A204.1 (cell line): ENCODE results near the gene AGTR1.
"Not testable (repeated sequence)": the region's sequence is repeated elsewhere in the genome, so short reads cannot be mapped to it uniquely, and the experiment has no call there.

Source experiments
- FAIRE-seq: peaks from 2 replicates; lab custom pipeline; 2012; peaks lifted over from hg19 to GRCh38; lab: Jason Lieb, UNC

AGTR1 gene

DNA sequence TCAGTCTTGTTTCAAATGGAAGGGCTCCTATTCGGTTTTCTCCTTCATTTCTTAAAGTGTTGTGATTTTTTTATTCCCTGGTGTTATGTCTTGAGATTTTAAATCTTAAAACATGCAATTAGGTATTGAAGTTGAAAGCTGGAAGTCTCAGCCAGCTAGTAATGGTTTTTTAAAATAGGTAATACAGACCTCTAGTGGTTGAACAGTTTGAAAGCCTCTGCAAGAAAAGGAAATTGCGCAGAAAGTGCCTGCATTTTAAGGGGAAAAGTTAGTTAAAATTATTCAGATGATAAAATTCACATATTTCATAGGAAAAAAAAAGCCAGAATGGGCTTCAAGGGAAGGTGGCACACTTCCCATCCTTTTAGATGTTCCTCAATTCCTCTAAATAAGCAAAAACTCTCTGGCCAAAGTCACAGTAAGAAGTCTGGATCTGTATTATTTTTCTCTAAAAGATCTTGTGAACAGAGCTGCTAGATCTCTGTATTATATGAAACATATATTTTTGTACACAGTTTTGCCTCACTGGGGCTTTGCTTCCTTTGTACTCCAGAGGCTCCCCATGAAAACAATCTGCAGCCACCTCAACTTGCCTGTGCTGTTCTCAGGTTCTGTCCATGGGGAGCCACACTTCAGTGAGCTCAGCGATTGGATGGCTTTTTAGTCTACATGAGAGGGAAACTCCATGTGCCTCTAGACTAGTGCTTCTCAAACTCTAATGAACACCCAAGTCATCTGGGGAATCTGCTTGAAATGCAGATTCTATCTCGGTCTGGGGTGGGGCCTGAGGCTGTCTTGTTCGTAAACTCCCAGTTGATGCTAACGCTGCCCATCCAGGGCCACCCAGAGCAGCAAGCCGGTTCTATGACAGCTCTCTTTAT, 21.5 kb downstream of the AGTR1 start:
- FAIRE-seq: peak; percentile 34

GRCh38 chr3:148720873-148721272, 23.2 kb downstream of the AGTR1 start:
- FAIRE-seq: no peak

GRCh38 chr3:148723631-148724030, 25.9 kb downstream of the AGTR1 start:
- no peak for FAIRE-seq

- FAIRE-seq: no peak
These were observed 29.5 kb downstream of the AGTR1 start for GRCh38 chr3:148727231-148727630.

DNA sequence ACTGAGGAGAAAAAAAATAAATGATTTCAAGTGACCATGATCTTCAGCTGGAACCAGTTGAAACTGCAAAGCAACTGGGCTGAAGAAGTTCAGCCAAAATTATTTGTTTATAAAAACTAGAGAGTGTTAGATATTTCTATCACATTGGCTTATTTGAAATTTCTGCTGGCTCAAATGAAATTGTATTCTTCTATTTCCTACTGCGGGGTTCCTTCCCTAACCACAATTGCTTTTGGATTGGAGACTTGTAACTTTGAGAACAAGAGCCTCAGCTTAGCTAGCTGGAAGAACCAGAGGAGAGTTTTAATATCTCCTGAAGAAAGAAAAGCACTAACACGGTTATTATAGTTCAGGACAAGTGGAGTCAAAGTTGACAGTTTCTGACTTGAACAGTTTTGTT, 31.1 kb downstream of the AGTR1 start:
- no peak for FAIRE-seq

- no peak for FAIRE-seq
These were observed 31.9 kb downstream of the AGTR1 start for GRCh38 chr3:148729476-148730055.

GRCh38 chr3:148730676-148731075, 33.0 kb downstream of the AGTR1 start:
- FAIRE-seq: no peak

GRCh38 chr3:148735597-148735996, 37.9 kb downstream of the AGTR1 start:
- FAIRE-seq: no peak

DNA sequence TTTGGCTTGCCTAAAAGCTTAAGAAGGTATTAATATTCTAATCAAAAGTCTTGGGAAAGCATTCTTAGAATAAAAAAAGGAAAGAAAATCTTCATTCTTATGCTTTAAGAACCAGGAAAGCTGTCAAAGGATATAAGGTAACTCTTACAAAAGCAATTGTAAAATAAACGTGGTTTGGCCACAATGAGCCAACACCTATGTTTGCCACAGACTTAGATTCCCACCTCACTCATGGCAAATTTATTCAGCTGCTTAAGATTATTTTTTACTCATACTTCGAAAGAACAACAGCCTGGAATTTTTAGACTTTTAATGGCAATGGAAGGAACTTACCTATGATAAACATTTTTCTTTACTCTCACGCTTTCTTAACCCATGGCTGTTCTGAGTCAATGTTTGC, 38.4 kb downstream of the AGTR1 start:
- no peak for FAIRE-seq

DNA sequence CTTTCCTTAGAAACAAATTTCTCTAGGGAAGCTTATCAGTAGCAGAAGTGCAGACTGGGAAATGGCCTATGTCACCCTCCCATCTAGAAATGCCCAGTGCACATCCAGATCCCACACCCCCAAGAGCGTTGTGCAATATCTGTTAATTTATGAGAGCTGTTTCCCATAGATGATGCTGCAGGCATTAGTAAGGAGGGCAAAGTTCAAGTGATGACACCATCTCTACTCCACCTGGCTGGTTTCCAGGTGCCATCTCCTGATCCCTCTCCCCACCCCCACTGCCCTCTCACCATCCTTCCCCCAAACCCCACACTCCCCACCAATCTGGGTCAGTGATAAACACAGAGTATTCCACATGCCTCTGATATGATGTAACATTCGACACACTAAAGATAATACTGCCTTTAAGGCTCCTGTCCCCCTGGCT, 39.4 kb downstream of the AGTR1 start:
- no peak for FAIRE-seq

DNA sequence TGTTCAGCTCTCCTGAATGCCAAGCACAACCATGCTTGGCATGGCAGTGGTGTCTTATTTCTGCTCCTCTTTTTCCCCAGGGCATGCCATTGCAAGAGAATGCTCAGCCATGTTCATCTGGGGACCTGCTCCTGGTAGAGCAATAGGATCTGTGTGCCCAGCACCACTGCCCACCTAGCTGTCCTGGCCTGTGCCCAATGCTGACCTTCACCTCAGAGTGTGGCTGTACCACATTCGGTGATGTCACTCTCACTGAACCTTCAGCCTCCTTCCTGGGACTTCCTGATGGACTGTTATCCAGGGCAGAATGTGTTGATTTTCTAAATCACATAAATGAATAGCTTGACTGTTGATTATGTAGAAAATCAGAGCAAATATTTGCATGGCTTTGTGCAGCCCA, 42.0 kb downstream of the AGTR1 start:
- FAIRE-seq: no peak

GRCh38 chr3:148740291-148740690, 42.6 kb downstream of the AGTR1 start:
- FAIRE-seq: no peak

- FAIRE-seq: no peak
These were observed 43.5 kb downstream of the AGTR1 start for GRCh38 chr3:148741219-148741618.

DNA sequence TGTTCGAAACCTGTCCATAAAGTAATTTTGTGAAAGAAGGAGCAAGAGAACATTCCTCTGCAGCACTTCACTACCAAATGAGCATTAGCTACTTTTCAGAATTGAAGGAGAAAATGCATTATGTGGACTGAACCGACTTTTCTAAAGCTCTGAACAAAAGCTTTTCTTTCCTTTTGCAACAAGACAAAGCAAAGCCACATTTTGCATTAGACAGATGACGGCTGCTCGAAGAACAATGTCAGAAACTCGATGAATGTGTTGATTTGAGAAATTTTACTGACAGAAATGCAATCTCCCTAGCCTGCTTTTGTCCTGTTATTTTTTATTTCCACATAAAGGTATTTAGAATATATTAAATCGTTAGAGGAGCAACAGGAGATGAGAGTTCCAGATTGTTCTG, 44.4 kb downstream of the AGTR1 start:
- no peak for FAIRE-seq

- FAIRE-seq: no peak
These were observed 48.4 kb downstream of the AGTR1 start for GRCh38 chr3:148746053-148746452.

DNA sequence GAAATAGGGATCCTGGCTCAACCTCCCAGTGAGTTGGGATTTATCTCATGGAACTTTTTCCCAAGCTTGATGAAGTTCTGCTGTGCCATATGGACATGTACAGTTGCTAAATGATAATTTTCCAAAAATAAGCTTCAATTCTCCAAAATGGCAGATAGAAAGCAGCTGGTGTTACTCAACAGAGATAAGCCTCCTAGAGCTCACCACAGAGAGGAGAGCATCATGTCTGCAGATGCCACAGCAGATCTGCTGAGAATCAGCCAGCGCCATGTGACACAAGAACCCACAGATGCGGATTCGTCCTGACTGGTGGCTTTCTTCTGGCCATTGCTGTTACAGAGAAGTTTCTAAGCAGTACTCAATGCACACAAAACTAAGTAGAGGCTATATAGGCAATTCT, 50.6 kb downstream of the AGTR1 start:
- no peak for FAIRE-seq

DNA sequence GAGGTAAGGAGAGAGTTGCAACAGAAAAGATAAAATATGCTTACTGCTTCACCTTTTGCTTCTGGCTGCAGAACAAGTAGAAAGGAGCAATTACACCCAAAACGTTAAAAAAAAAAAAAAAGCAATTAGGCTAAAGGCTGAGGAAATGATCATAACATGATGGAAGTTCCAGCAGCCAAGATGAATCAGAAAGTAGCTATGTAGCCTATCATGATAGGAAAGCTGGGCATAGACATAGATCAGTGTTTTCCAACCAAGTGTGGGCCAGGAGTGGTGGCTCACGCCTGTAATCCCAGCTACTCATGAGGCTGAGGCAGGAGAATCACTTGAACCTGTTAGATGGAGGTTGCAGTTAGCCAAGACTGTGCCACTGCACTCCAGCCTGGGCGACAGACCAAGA, 52.6 kb downstream of the AGTR1 start:
- no peak for FAIRE-seq

GRCh38 chr3:148751461-148751860, 53.8 kb downstream of the AGTR1 start:
- FAIRE-seq: no peak

GRCh38 chr3:148753385-148753784, 55.7 kb downstream of the AGTR1 start:
- not testable (repeated sequence) for FAIRE-seq

DNA sequence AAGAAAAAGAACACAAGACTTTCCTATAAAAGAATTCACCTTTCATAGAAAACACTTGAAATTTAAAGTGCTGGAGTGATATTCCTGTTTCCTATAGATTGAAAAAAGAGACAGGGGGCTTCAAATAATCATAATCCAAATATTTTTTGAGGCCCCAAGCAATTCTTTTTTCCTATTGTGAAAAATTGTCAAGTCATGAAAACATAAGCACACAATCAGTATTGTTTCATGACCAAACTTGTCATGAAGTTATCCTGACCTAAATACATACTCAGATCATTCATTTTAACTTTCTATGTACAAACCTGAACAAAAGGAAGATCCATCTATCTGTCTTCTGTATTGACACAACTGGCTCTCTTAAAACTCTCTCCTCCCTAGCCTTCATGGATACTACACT, 57.9 kb downstream of the AGTR1 start:
- FAIRE-seq: no peak

- no peak for FAIRE-seq
These were observed 58.6 kb downstream of the AGTR1 start for GRCh38 chr3:148756311-148756710.

GRCh38 chr3:148757238-148758215, 59.8 kb downstream of the AGTR1 start:
- FAIRE-seq: no peak
